B cell (primary cell): Measurements from ENCODE around the gene GNA15. TPM values are rescaled to one million over a fixed set of nuclear protein-coding genes. Genes with fewer than 3 reads are reported as not detected.

Source experiments
- ATAC-seq: fragments of 200-7000 bp; cut with Tn5 transposase; one replicate; pipeline ENCODE4 v1.10.0; 2021; ENCODE audit warnings: low read depth, mild to moderate bottlenecking, moderate number of reproducible peaks, moderate library complexity
- CTCF ChIA-PET: fragments of 350-600 bp; sonication (Branson Sonifier 250); formaldehyde crosslinking; loops from one replicate; lab custom pipeline; 2021; ENCODE audit warnings: antibody characterized with exemption, inconsistent platforms; lab: Charles Lee
- POLR2A ChIA-PET: fragments of 350-600 bp; sonication (Branson Sonifier 250); formaldehyde crosslinking; loops from one replicate; lab custom pipeline; 2021; ENCODE audit warnings: antibody characterized with exemption; lab: Charles Lee
- DNase-seq: peaks from one replicate; pipeline ENCODE4 v3.0.0; 2013
- H2AFZ ChIP-seq: 2 replicates; pipeline ENCODE4 v1.6.1; 2012; ENCODE audit warnings: mild to moderate bottlenecking, low read depth, low read length; ENCODE audit not compliant: insufficient read depth, poor library complexity, severe bottlenecking
- H3K27ac ChIP-seq, 2 donors: 1 replicate in 1 of 2; 2 replicates in 1 of 2; pipeline ENCODE4 v1.5.1; 2012 to 2013; ENCODE audit warnings: low read length in 2 of 2, mild to moderate bottlenecking in 2 of 2, moderate library complexity in 1 of 2
- H3K27me3 ChIP-seq, 4 experiments: fragments of 200-600 bp in 1 of 4; sonication (generic) in 1 of 4; replicated peaks in 1 of 4; 1 replicate in 2 of 4; 2 replicates in 2 of 4; pipeline versions ENCODE4 v1.6.1 to v1.7.0; 2013 to 2016; ENCODE audit warnings: low read length in 3 of 4, mild to moderate bottlenecking in 2 of 4, mixed read lengths in 1 of 4, moderate library complexity in 1 of 4; ENCODE audit not compliant: insufficient read depth in 4 of 4, control insufficient read depth in 3 of 4; ENCODE audit errors: control extremely low read depth in 1 of 4
- H3K36me3 ChIP-seq, 2 experiments: replicated peaks in 1 of 2; 1 replicate in 1 of 2; 2 replicates in 1 of 2; pipeline versions ENCODE4 v1.6.1 to v1.7.1; 2013; ENCODE audit warnings: low read length in 1 of 2; ENCODE audit not compliant: insufficient read depth in 2 of 2, control insufficient read depth in 1 of 2; ENCODE audit errors: control extremely low read depth in 1 of 2, extremely low read depth in 1 of 2
- H3K4me1 ChIP-seq, 2 donors: fragments of 200-600 bp in 1 of 2; sonication (generic) in 1 of 2; 1 replicate in 1 of 2; 2 replicates in 1 of 2; pipeline versions ENCODE4 v1.5.1 to v1.6.1; 2013 to 2017; ENCODE audit warnings: low read length in 2 of 2; ENCODE audit not compliant: control insufficient read depth in 2 of 2, insufficient read depth in 2 of 2
- H3K4me2 ChIP-seq: replicated peaks from 2 replicates; pipeline ENCODE3; 2012; ENCODE audit warnings: mild to moderate bottlenecking, low read depth, low read length; ENCODE audit not compliant: poor library complexity, severe bottlenecking
- H3K4me3 ChIP-seq, 5 experiments: fragments of 200-600 bp in 1 of 5; sonication (generic) in 1 of 5; 1 replicate in 3 of 5; 2 replicates in 2 of 5; pipeline versions ENCODE4 v1.5.1 to v1.7.0; 2011 to 2016; ENCODE audit warnings: low read length in 4 of 5, mild to moderate bottlenecking in 4 of 5, low read depth in 2 of 5, control low read depth in 1 of 5, moderate library complexity in 1 of 5; ENCODE audit not compliant: insufficient read depth in 1 of 5; ENCODE audit errors: control extremely low read depth in 1 of 5, extremely low read depth in 1 of 5
- H3K79me2 ChIP-seq: fragments of 200-600 bp; sonication (generic); one replicate; pipeline ENCODE4 v1.6.0; 2016; ENCODE audit warnings: low read length; ENCODE audit not compliant: control insufficient read depth, insufficient read depth
- H3K9ac ChIP-seq: fragments of 200-600 bp; sonication (generic); 2 replicates; pipeline ENCODE4 v1.6.1; 2017; ENCODE audit warnings: mild to moderate bottlenecking, low read length, moderate library complexity
- H3K9me3 ChIP-seq, 3 donors: one replicate each; pipeline versions ENCODE4 v1.6.1 to v1.7.1; 2013; ENCODE audit warnings: low read length in 2 of 3; ENCODE audit not compliant: control insufficient read depth in 2 of 3, insufficient read depth in 1 of 3; ENCODE audit errors: control extremely low read depth in 1 of 3
- H4K20me1 ChIP-seq: 2 replicates; pipeline ENCODE4 v1.6.0; 2012; ENCODE audit warnings: mild to moderate bottlenecking, low read length; ENCODE audit not compliant: insufficient read depth, control insufficient read depth, poor library complexity, severe bottlenecking
- H3K27ac Mint-ChIP-seq: one replicate; pipeline ENCODE4 v1.8.0; 2021; ENCODE audit warnings: mixed read lengths
- H3K27me3 Mint-ChIP-seq: one replicate; pipeline ENCODE4 v1.8.0; 2021; ENCODE audit warnings: mixed read lengths
- H3K4me1 Mint-ChIP-seq: one replicate; pipeline ENCODE4 v1.8.0; 2021; ENCODE audit warnings: mixed read lengths
- H3K4me3 Mint-ChIP-seq: one replicate; pipeline ENCODE4 v1.8.0; 2021; ENCODE audit warnings: mixed read lengths
- H3K9me3 Mint-ChIP-seq: one replicate; pipeline ENCODE4 v1.8.0; 2022; ENCODE audit warnings: mixed read lengths; ENCODE audit not compliant: insufficient read depth
- EZH2 ChIP-seq: IDR thresholded peaks from 2 replicates; pipeline ENCODE4 v1.6.1; 2012; ENCODE audit warnings: borderline replicate concordance, low read depth, mild to moderate bottlenecking, moderate library complexity, low read length; ENCODE audit not compliant: insufficient read depth, poor library complexity, severe bottlenecking
- WGBS: methylation state at CpG from one replicate; pipeline ENCODE4 v1.1.5; 2013; ENCODE audit warnings: missing lambda C conversion rate; ENCODE audit not compliant: insufficient coverage; 5-methylcytosine and 5-hydroxymethylcytosine counted together
- intact Hi-C: fragments of 100-400 bp; cut with micrococcal nuclease; formaldehyde crosslinking; loops from one replicate; pipeline ENCODE4 v1.10.0; 2022
- polyA plus RNA-seq: library from polyadenylated mRNA; depleted of rRNA; stranded (reverse); fragments of >200 nt; gene quantifications from 2 replicates; pipeline ENCODE4 v1.2.3, GENCODE V29; 2012
- total RNA-seq, 2 donors: library from RNA; stranded (reverse); fragments of 120-200 nt in 1 of 2; gene quantifications; 1 replicate in 1 of 2; 2 replicates in 1 of 2; pipeline versions ENCODE4 v1.2.3 to v1.2.4, GENCODE V29; 2013 to 2022
- TF ChIP-seq, protein P1 (sequence below): fragments of 200-600 bp; IDR thresholded peaks from one replicate; pipeline ENCODE4 v1.8.0; 2022; ENCODE audit warnings: antibody characterized with exemption, mild to moderate bottlenecking

The GNA15 gene
- total and polyA plus RNA-seq, 2 donors (not counting 1 experiment from before 2014, with no cell fraction given): 0.37 to 0.52 TPM

DNA sequence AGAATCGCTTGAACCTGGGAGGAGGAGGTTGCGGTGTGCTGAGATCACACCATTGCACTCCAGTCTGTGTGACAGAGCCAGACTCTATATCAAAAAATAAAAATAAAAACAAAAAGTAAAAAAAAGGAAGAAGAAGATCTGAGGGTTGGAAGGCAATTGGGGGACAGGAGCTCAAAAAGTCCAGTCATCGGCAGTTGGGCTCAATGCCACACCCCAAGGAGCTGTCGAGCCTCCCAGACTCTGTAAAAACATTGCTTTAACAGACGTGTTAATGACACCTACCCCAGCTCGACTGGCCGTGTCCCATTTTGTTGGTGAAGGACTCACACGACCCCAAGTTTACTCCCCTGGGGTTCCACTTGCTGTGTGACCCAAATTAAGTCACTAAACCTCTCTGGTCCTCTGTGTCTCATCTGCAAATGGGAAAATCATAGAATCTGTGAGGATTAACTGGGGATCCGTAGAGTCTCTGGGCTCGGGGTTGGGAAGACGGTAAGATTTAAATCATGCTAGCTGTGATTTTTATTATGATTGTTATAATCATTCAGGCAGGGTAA, 7.0 kb downstream of the GNA15 start:
- 55% methylated on average over 5 of the region's 11 CpGs for WGBS
- Histone ChIP-seq H3K27ac (no peak overlapping the region), H3K4me2 (no peak overlapping the region), H3K9ac (no peak overlapping the region), H4K20me1 (no peaks in the 10 kb centered on the region), H3K27me3 (peaks cover 0 to 5% (median 2%) of the 10 kb centered on the region in 4 experiments), H3K4me1 (peaks cover 27 to 30% of the 10 kb centered on the region in 2 donors), H2AFZ (no peak overlapping the region), H3K36me3 (no peaks in the 10 kb centered on the region), H3K9me3 (peaks cover 0 to 7% (median 0%) of the 10 kb centered on the region in 3 donors), H3K79me2 (no peaks in the 10 kb centered on the region), H3K4me3 (no peak overlapping the region)
- peaks cover 3% of the 10 kb centered on the region for H3K27me3 Mint-ChIP-seq
- no peak overlapping the region for H3K4me3 Mint-ChIP-seq
- H3K4me1 Mint-ChIP-seq: peaks cover 27% of the 10 kb centered on the region
- TF ChIP-seq EZH2: no peak
- TF ChIP-seq, protein P1, sequence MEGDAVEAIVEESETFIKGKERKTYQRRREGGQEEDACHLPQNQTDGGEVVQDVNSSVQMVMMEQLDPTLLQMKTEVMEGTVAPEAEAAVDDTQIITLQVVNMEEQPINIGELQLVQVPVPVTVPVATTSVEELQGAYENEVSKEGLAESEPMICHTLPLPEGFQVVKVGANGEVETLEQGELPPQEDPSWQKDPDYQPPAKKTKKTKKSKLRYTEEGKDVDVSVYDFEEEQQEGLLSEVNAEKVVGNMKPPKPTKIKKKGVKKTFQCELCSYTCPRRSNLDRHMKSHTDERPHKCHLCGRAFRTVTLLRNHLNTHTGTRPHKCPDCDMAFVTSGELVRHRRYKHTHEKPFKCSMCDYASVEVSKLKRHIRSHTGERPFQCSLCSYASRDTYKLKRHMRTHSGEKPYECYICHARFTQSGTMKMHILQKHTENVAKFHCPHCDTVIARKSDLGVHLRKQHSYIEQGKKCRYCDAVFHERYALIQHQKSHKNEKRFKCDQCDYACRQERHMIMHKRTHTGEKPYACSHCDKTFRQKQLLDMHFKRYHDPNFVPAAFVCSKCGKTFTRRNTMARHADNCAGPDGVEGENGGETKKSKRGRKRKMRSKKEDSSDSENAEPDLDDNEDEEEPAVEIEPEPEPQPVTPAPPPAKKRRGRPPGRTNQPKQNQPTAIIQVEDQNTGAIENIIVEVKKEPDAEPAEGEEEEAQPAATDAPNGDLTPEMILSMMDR: no peak
- intact Hi-C loops: no loop called here
- no peaks in the 10 kb centered on the region for H3K9me3 Mint-ChIP-seq
- no peak for DNase-seq
- CTCF ChIA-PET: interaction anchor here (0.8 to 2.2 kb wide), 3 partner anchors 14 to 34 kb away, joined by 4 to 6 read pairs (median 5); no protein-coding TSS in a partner anchor
- no peak overlapping the region for H3K27ac Mint-ChIP-seq
- no peak for ATAC-seq
- POLR2A ChIA-PET: interaction anchor here (0.6 kb wide), 2 partner anchors 24 to 54 kb away, joined by 3 to 6 read pairs; no protein-coding TSS in a partner anchor
